IPS-NIHi7 (cell line): Measurements from ENCODE around the gene ZSCAN25.
"Not testable (repeated sequence)": the region's sequence is repeated elsewhere in the genome, so short reads cannot be mapped to it uniquely, and the experiment has no call there.

Experiments
- DNase-seq: peaks from one replicate; pipeline ENCODE4 v3.0.0; 2012; ENCODE audit warnings: mixed read lengths; ENCODE audit errors: extremely low spot score

ZSCAN25 gene

GRCh38 chr7:99617192-99617781 lies 541 bp downstream of the ZSCAN25 start:
- DNase-seq: no peak

GRCh38 chr7:99618726-99619125 lies 2.0 kb downstream of the ZSCAN25 start:
- DNase-seq: no peak

- DNase-seq: no peak
These were observed 2.9 kb downstream of the ZSCAN25 start for GRCh38 chr7:99619571-99620130.

- DNase-seq: no peak
These were observed 4.5 kb downstream of the ZSCAN25 start for GRCh38 chr7:99621271-99621670.

GRCh38 chr7:99622596-99622995 lies 5.8 kb downstream of the ZSCAN25 start:
- DNase-seq: no peak

GRCh38 chr7:99623091-99623693 lies 6.4 kb downstream of the ZSCAN25 start:
- DNase-seq: no peak

- DNase-seq: no peak
These were observed 7.1 kb downstream of the ZSCAN25 start for GRCh38 chr7:99623702-99624447.

GRCh38 chr7:99624484-99624883 lies 7.7 kb downstream of the ZSCAN25 start:
- DNase-seq: no peak

- no peak for DNase-seq
These were observed 8.6 kb downstream of the ZSCAN25 start for GRCh38 chr7:99625321-99625720.

- DNase-seq: no peak
These were observed 9.2 kb downstream of the ZSCAN25 start for GRCh38 chr7:99625961-99626360.

- no peak for DNase-seq
These were observed 9.9 kb downstream of the ZSCAN25 start for GRCh38 chr7:99626661-99627060.

- no peak for DNase-seq
These were observed 10.8 kb downstream of the ZSCAN25 start for GRCh38 chr7:99627513-99627912.

- peak; percentile 25 for DNase-seq
These were observed 12.0 kb downstream of the ZSCAN25 start for GRCh38 chr7:99628471-99629465.

- no peak for DNase-seq
These were observed 12.9 kb downstream of the ZSCAN25 start for GRCh38 chr7:99629643-99630042.

- peak; percentile 56 for DNase-seq
These were observed 14.8 kb downstream of the ZSCAN25 start for GRCh38 chr7:99631295-99632109.

- DNase-seq: not testable (repeated sequence)
These were observed 20.7 kb downstream of the ZSCAN25 start for GRCh38 chr7:99637414-99637813.

GRCh38 chr7:99638731-99639130 lies 22.0 kb downstream of the ZSCAN25 start:
- no peak for DNase-seq

- peak; percentile 51 for DNase-seq
These were observed 22.5 kb downstream of the ZSCAN25 start for GRCh38 chr7:99639267-99639666.

- DNase-seq: no peak
These were observed 25.3 kb downstream of the ZSCAN25 start for GRCh38 chr7:99642027-99642426.

GRCh38 chr7:99643464-99643863 lies 26.7 kb downstream of the ZSCAN25 start:
- DNase-seq: no peak

- no peak for DNase-seq
These were observed 27.7 kb downstream of the ZSCAN25 start for GRCh38 chr7:99644431-99644830.
